ENCODE results near the gene WDR48.

Gene WDR48

GRCh38 chr3:39064646-39065045 lies 12.8 kb downstream of the WDR48 start:
- no peak for DNase-seq (ENCODE audit: low spot score)

GRCh38 chr3:39065197-39065596 lies 13.4 kb downstream of the WDR48 start:
- DNase-seq (ENCODE audit: low spot score), result peak; percentile 73

- no peak for DNase-seq (ENCODE audit: low spot score)
Measured at GRCh38 chr3:39067286-39067685, 15.5 kb downstream of the WDR48 start.

GRCh38 chr3:39068556-39068955 lies 16.7 kb downstream of the WDR48 start:
- DNase-seq (ENCODE audit: low spot score), result no peak

- DNase-seq (ENCODE audit: low spot score), result no peak
Measured at GRCh38 chr3:39075910-39076309, 24.1 kb downstream of the WDR48 start.

- DNase-seq (ENCODE audit: low spot score), result no peak
Measured at GRCh38 chr3:39079530-39079929, 27.7 kb downstream of the WDR48 start.

GRCh38 chr3:39080026-39080425 lies 28.2 kb downstream of the WDR48 start:
- no peak for DNase-seq (ENCODE audit: low spot score)

GRCh38 chr3:39082666-39083313 lies 31.0 kb downstream of the WDR48 start:
- no peak for DNase-seq (ENCODE audit: low spot score)

- DNase-seq (ENCODE audit: low spot score), result peak; percentile 75
Measured at GRCh38 chr3:39086144-39086543, 34.3 kb downstream of the WDR48 start.

- DNase-seq (ENCODE audit: low spot score), result no peak
Measured at GRCh38 chr3:39088456-39088855, 36.6 kb downstream of the WDR48 start.

- no peak for DNase-seq (ENCODE audit: low spot score)
Measured at GRCh38 chr3:39088889-39089288, 37.1 kb downstream of the WDR48 start.

GRCh38 chr3:39090922-39091321 lies 39.1 kb downstream of the WDR48 start:
- no peak for DNase-seq (ENCODE audit: low spot score)

- DNase-seq (ENCODE audit: low spot score), result no peak
Measured at GRCh38 chr3:39094851-39095677, 43.2 kb downstream of the WDR48 start.

- no peak for DNase-seq (ENCODE audit: low spot score)
Measured at GRCh38 chr3:39095778-39096177, 44.0 kb downstream of the WDR48 start.

GRCh38 chr3:39096775-39097174 lies 45.0 kb downstream of the WDR48 start:
- no peak for DNase-seq (ENCODE audit: low spot score)

- DNase-seq (ENCODE audit: low spot score), result no peak
Measured at GRCh38 chr3:39097716-39098472, 46.1 kb downstream of the WDR48 start.

- no peak for DNase-seq (ENCODE audit: low spot score)
Measured at GRCh38 chr3:39098473-39099000, 46.7 kb downstream of the WDR48 start.

- no peak for DNase-seq (ENCODE audit: low spot score)
Measured at GRCh38 chr3:39099242-39099641, 47.4 kb downstream of the WDR48 start.

GRCh38 chr3:39099738-39100499 lies 48.1 kb downstream of the WDR48 start:
- DNase-seq (ENCODE audit: low spot score), result no peak

GRCh38 chr3:39100500-39100886 lies 48.7 kb downstream of the WDR48 start:
- DNase-seq (ENCODE audit: low spot score), result no peak

GRCh38 chr3:39101022-39101689 lies 49.3 kb downstream of the WDR48 start:
- DNase-seq (ENCODE audit: low spot score), result peak; percentile 79

All from germinal center (tissue), 1 donor.